Activated naive CD4-positive, alpha-beta T cell treated with anti-CD3 and anti-CD28 coated beads, Interleukin-2, amount 50 U/mL, for 16 hours (primary cell): ENCODE measurements around the gene DICER1.
"Not testable (repeated sequence)": the region's sequence is repeated elsewhere in the genome, so short reads cannot be mapped to it uniquely, and the experiment has no call there.

Experiments used
- DNase-seq: peaks from one replicate; pipeline ENCODE4 v3.0.0-alpha.2; 2020

The DICER1 gene

GRCh38 chr14:95183532-95184412, 26.4 kb upstream of the DICER1 start:
- no peak for DNase-seq

GRCh38 chr14:95183082-95183481, 25.8 kb upstream of the DICER1 start:
- DNase-seq, result no peak

GRCh38 chr14:95182379-95182778, 25.1 kb upstream of the DICER1 start:
- DNase-seq, result no peak

DNA sequence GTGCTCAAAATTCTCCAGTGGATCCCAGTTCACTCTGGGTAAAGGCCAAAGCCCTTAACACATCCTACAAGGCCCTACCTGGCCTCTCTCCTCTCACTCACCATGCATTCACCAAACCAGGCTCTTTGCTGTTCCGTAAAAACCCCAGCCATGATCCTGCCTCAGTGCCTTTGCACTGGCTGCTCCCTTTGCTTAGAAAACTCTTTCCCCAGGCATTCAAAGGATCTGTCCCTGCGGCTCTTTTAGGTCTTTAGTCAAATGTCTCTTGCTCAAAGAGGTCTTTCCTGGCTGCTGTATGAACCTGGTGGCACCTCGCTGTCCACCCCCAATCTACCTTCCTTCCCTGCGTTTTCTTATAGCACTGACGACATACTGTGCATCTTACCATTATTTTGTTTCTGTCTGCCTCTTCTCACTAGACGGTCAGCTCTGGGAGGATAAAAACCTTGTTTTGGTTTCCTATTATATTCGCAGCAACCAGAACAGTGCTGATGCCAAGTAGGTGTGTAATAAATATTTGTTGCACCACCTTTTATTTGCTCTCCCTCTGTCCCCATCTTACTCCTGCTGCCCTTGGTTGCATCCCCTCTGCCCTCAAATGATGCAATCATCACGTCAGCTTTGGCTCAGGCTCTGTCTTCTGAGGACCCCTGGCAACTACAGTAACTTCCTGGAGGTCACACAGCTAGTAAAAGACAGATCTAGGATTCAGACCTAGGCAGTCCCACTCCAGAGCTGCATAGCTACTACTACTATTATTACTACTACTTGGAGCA, 23.8 kb upstream of the DICER1 start:
- no peak for DNase-seq

DNA sequence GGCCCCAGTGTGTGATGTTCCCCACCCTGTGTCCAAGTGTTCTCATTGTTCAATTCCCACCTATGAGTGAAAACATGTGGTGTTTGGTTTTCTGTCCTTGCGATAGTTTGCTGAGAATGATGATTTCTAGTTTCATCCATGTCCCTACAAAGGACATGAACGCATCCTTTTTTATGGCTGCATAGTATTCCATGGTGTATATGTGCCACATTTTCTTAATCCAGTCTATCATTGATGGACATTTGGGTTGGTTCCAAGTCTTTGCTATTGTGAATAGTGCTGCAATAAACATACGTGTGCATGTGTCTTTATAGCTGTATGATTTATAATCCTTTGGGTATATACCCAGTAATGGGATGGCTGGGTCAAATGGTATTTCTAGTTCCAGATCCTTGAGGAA, 18.3 kb upstream of the DICER1 start:
- DNase-seq, result not testable (repeated sequence)

- no peak for DNase-seq
These were observed 17.0 kb upstream of the DICER1 start for GRCh38 chr14:95174184-95174792.

DNA sequence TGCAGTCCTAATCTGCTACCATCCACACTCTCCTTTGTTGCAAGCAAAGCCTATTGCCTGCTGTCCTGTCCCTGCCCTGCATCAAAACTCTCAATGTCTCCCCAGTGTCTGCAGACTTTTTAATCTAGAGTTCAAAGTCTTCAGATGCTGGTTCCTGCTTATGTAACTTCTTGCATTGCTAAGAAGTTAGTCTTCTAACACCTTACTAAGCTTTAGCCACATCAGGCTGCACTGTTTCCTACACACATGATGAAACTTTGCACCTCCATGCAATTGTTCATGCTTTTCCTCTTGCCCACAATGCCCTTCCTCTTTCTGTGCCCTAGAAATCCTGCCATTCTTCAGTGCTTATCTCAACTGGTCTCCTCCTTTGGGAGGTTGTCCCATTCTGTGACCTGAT, 16.2 kb upstream of the DICER1 start:
- DNase-seq, result no peak

DNA sequence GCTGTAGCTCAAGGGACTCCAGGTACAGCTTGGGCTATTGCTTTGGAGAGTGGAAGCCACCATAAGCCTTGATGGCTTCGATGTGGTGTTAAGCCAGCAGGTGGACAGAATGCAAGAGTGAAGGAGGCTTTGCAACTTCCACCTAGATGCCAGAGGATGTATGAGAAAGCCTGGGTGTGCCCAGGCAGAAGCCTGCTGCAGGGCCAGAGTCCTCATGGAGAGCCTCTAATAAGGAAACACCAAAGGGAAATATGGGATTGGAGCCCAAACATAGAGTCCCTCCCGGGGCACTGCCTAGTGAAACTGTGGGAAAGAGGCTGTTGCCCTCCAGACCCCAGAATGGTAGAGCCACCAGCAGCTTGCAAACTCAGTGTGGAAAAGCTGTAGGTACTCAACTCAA, 9.8 kb upstream of the DICER1 start:
- DNase-seq, result no peak

- DNase-seq, result no peak
These were observed 8.2 kb upstream of the DICER1 start for GRCh38 chr14:95165517-95165916.

GRCh38 chr14:95164506-95164905, 7.2 kb upstream of the DICER1 start:
- no peak for DNase-seq

DNA sequence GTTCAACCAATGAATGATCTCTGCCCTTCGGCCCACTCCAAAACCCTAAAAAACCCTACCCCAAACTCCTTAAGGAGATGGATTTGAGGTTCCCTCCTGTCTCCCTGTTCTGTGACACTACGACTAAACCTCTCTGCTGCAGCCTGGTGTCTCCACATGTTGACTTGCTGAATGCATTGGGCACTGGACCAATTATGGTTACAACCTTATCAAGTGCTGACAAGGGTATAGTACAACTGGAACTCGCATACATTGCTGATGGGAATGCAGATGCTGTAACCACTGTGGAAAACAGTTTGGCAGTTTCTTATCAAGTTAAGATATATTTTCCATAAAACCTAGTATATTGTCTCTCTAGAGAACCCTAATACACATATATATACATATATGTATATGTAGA, 6.3 kb upstream of the DICER1 start:
- DNase-seq, result no peak

- no peak for DNase-seq
These were observed 5.8 kb upstream of the DICER1 start for GRCh38 chr14:95163132-95163531.

- DNase-seq, result no peak
These were observed 5.3 kb upstream of the DICER1 start for GRCh38 chr14:95162641-95163040.

DNA sequence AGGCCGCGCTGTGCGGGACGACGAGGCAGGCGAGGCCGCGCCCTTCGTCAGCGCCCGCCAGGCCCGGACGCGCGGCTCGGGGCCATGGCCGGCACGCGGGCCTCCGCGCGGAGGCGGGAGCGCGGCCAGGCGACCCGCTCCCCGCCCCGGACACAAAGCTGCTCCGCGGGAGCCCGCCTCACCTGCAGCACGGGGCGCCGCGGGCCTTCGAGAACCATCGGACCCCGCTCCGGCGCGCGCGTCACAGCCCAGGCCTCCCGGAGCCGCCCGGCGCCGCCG, 342 bp downstream of the DICER1 start:
- DNase-seq, result no peak

DNA sequence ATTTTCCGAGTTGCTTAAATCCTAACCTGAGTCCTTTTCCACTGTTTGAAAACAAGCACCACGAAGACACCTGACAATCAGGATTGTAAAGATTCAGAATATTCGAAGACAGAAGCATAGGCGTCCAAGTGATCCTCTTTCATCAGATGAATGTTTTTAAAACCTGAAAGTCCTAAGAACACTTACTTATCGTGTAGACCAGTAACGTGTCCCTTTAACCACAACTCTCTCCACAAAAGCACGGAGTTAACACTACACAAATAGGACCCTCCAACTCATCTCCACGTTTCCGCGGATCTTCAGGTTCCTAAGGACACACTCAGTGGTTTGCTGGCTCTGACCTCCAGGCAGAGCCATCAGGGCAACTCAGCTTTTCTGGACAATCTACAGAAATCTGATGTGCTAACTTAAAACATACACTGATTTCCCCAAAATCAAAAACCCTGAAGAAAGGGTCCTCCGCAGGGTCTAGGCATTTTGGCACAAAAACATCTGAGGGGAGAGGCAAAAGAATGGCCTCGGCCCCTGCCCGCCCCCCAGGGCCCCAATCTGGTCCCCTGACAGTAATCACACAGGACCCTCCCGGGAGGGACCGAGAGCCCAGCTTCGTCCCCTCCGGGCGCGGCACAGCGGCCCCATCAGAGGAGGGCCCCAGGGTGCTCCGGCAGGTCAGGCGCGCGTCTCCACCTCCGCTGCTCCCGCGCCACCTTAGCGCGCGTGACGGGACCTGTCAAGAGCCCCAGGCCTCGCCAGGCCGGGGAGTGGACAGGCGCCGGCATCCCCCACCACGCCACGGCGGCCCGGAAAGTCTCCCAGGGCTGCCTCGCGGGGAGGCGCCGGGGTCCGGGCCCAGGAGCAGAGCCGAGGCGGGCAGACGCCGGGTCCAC, 925 bp downstream of the DICER1 start:
- peak; percentile 53 for DNase-seq

DNA sequence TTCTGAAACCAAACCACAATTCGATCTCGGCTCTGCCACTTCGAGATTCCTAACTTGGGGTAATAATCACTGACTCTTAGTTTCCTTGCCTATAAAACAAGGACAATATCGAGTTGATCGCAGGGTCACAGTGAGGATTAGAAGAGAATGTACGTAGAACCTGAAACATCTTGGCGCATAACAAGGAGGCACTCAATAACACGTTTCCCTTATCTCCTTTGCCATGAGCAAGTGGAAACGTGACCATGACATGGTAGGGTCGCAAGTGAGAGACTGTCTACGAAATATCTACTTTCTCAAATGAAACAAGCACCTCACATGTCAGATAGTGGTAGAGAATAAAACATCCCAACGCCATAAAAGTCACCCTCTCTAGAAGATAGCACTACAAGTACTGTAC, 2.3 kb downstream of the DICER1 start:
- no peak for DNase-seq

DNA sequence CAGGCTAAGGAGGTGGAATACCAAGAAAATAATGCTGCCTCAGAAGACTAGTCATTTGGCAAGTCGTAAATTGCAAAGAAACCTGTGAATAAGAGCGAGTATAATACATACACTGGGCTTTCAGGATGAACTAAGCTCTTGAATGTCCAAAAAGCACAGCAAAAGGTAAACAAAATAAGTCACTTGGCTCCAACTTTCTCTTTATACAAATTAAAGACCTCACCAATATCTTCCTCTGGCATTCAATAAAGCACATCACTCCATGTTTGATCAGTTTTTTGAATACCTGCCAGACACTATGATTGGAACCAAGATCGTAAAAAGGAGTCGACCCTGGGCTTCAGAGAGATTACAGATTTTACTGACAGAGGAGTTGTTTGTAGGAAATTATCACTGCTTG, 3.5 kb downstream of the DICER1 start:
- DNase-seq, result no peak

GRCh38 chr14:95151561-95151960, 5.8 kb downstream of the DICER1 start:
- no peak for DNase-seq

DNA sequence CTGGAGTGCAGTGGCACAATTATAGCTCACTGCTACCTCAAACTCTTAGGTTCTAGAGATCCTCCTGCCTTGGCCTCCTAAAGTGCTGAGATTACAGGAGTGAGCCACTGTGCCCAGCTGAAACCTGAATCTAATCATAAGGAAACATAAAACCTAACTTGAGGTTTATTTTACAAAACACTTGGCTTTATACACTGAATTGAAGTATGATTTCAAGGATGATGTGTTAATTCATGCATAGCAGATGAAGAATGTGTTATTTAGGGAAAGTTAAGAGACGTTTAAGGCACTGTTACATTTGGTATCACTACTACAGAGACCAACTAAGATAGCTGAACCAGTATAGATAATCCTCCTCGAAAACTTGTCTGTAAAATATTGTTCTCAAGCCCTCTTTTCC, 6.4 kb downstream of the DICER1 start:
- DNase-seq, result no peak

DNA sequence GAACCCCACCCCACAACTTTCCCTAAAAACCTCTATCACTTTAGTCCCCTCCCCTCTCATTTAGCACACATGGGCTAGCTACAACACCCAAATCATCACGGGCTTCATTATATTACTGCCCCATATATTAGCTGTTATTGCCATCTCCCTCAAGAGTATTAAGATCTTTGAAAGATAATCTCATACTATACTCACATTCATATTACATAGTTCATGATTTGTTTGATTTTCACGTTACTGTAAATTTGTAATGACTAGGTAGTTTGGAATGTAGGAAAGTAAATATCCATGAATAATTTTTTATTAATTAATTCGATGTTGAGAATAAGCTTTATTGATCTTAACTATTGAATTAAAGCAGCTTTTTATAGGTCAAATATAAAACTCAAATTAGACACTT, 7.9 kb downstream of the DICER1 start:
- DNase-seq, result no peak

- no peak for DNase-seq
These were observed 9.7 kb downstream of the DICER1 start for GRCh38 chr14:95147597-95147996.

DNA sequence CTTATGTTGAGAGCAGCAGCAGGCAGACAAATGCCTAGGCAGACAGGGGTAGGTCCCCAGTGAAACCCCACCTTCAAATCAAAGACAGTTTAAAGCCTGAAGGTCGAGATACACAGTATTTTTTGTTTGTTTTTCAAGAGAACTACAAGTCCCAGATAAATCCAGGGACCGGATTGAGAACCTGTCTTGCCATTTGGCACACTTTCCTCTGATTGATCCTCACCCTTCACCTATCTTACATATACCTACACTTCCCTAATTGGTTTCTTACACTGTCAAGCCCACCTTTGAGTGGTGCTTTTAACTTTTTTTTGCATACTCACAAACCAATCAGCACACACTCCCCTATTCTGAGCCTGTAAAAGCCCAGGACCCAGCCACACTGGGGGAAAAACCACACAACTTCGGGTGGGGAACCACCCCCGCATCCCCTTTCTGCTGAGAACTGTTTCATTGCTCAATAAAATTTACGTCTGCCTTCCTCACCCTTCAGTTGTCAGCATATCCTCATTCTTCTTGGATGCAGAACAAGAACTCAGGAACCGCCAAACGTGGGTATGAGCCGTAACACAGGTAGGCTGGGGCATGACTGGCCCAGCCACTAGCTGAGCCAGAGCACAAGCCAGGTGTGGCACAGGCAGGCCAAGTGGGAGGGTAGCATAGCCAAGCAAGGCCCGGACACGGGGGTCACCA, 11.1 kb downstream of the DICER1 start:
- DNase-seq, result no peak
